Mesenchymal stem cell (in vitro differentiated cells and primary cell): Measurements from ENCODE around the gene ALOX5AP.
A peak's percentile ranks its signal among the peaks of the same experiment; 100 is the strongest.

ENCODE experiments used
- DNase-seq: peaks from one replicate; pipeline ENCODE4 v3.0.0-alpha.2; 2013
- H2AFZ ChIP-seq: one replicate; pipeline ENCODE4 v1.6.1; 2013; ENCODE audit warnings: low read depth, mild to moderate bottlenecking, control low read depth, inconsistent platforms, low read length, moderate library complexity
- H2AK5ac ChIP-seq: 2 replicates; pipeline ENCODE4 v1.6.1; 2013; ENCODE audit warnings: low read length, moderate library complexity, mild to moderate bottlenecking, inconsistent platforms; ENCODE audit not compliant: severe bottlenecking
- H2BK120ac ChIP-seq: one replicate; pipeline ENCODE4 v1.6.1; 2013; ENCODE audit warnings: low read depth, mild to moderate bottlenecking, inconsistent platforms, low read length, moderate library complexity
- H2BK12ac ChIP-seq, 2 experiments: one replicate each; pipeline ENCODE4 v1.6.1; 2013; ENCODE audit warnings: inconsistent platforms in 2 of 2, low read length in 2 of 2, mild to moderate bottlenecking in 2 of 2, moderate library complexity in 2 of 2, control low read depth in 1 of 2
- H2BK15ac ChIP-seq: one replicate; pipeline ENCODE4 v1.6.1; 2013; ENCODE audit warnings: mild to moderate bottlenecking, low read depth, inconsistent platforms; ENCODE audit not compliant: poor library complexity, severe bottlenecking
- H2BK5ac ChIP-seq: 2 replicates; pipeline ENCODE4 v1.6.1; 2013; ENCODE audit warnings: low read depth, mild to moderate bottlenecking, low read length, control low read depth, inconsistent platforms; ENCODE audit not compliant: poor library complexity, severe bottlenecking
- H3K14ac ChIP-seq, 2 experiments: one replicate each; pipeline ENCODE4 v1.6.1; 2013; ENCODE audit warnings: inconsistent platforms in 2 of 2, low read length in 2 of 2, control low read depth in 1 of 2, mild to moderate bottlenecking in 1 of 2, moderate library complexity in 1 of 2
- H3K18ac ChIP-seq, 2 experiments: one replicate each; pipeline ENCODE4 v1.6.1; 2013; ENCODE audit warnings: inconsistent platforms in 2 of 2, low read length in 2 of 2, control low read depth in 1 of 2, low read depth in 1 of 2, mild to moderate bottlenecking in 1 of 2
- H3K23ac ChIP-seq, 2 experiments: one replicate each; pipeline ENCODE4 v1.6.1; 2013; ENCODE audit warnings: inconsistent platforms in 2 of 2, low read length in 2 of 2, mild to moderate bottlenecking in 2 of 2, moderate library complexity in 2 of 2, control low read depth in 1 of 2
- H3K27ac ChIP-seq: 2 replicates; pipeline ENCODE4 v1.5.1; 2013; ENCODE audit warnings: mild to moderate bottlenecking, moderate library complexity, low read length, control low read depth, inconsistent platforms; ENCODE audit not compliant: poor library complexity, severe bottlenecking
- H3K27me3 ChIP-seq, 2 experiments: 2 replicates each; pipeline versions ENCODE4 v1.6.1 to v1.7.0; 2013; ENCODE audit warnings: low read length in 2 of 2, mild to moderate bottlenecking in 2 of 2, moderate library complexity in 2 of 2, control low read depth in 1 of 2, inconsistent platforms in 1 of 2; ENCODE audit not compliant: control insufficient read depth in 1 of 2, insufficient read depth in 1 of 2
- H3K36me3 ChIP-seq, 2 experiments: 2 replicates each; pipeline versions ENCODE4 v1.6.1 to v1.7.0; 2013; ENCODE audit warnings: low read length in 2 of 2, control low read depth in 1 of 2, inconsistent platforms in 1 of 2, low read depth in 1 of 2, mild to moderate bottlenecking in 1 of 2; ENCODE audit not compliant: insufficient read depth in 2 of 2, control insufficient read depth in 1 of 2
- H3K4ac ChIP-seq, 2 experiments: one replicate each; pipeline ENCODE4 v1.6.1; 2013; ENCODE audit warnings: inconsistent platforms in 2 of 2, low read length in 2 of 2, mild to moderate bottlenecking in 2 of 2, moderate library complexity in 2 of 2, control low read depth in 1 of 2, low read depth in 1 of 2
- H3K4me1 ChIP-seq: 2 replicates; pipeline ENCODE4 v1.6.1; 2013; ENCODE audit warnings: low read depth, low read length, control low read depth; ENCODE audit not compliant: control insufficient read depth, insufficient read depth
- H3K4me2 ChIP-seq: 2 replicates; pipeline ENCODE4 v1.6.1; 2013; ENCODE audit warnings: low read length, mild to moderate bottlenecking, inconsistent platforms; ENCODE audit not compliant: poor library complexity, severe bottlenecking
- H3K4me3 ChIP-seq, 2 experiments: 2 replicates each; pipeline versions ENCODE4 v1.5.1 to v1.7.0; 2013; ENCODE audit warnings: low read length in 2 of 2, mild to moderate bottlenecking in 2 of 2, control low read depth in 1 of 2, low read depth in 1 of 2; ENCODE audit not compliant: insufficient read depth in 1 of 2
- H3K79me1 ChIP-seq: replicated peaks from 2 replicates; pipeline ENCODE4 v1.6.1; 2013; ENCODE audit warnings: mild to moderate bottlenecking, control low read depth, low read length, inconsistent platforms; ENCODE audit not compliant: poor library complexity, severe bottlenecking
- H3K9ac ChIP-seq: 2 replicates; pipeline ENCODE4 v1.7.0; 2013; ENCODE audit warnings: mild to moderate bottlenecking, low read length, moderate library complexity
- H3K9me3 ChIP-seq: 2 replicates; pipeline ENCODE4 v1.7.0; 2013; ENCODE audit warnings: mild to moderate bottlenecking, low read length; ENCODE audit not compliant: control insufficient read depth
- H4K8ac ChIP-seq: one replicate; pipeline ENCODE4 v1.6.1; 2013; ENCODE audit warnings: inconsistent platforms, mild to moderate bottlenecking, low read length, moderate library complexity
- H4K91ac ChIP-seq: one replicate; pipeline ENCODE4 v1.6.1; 2013; ENCODE audit warnings: mild to moderate bottlenecking, low read length, inconsistent platforms
- WGBS: methylation state at CpG from one replicate; pipeline ENCODE4 v1.1.7; 2013; ENCODE audit warnings: mixed read lengths; 5-methylcytosine and 5-hydroxymethylcytosine counted together

ALOX5AP gene

DNA sequence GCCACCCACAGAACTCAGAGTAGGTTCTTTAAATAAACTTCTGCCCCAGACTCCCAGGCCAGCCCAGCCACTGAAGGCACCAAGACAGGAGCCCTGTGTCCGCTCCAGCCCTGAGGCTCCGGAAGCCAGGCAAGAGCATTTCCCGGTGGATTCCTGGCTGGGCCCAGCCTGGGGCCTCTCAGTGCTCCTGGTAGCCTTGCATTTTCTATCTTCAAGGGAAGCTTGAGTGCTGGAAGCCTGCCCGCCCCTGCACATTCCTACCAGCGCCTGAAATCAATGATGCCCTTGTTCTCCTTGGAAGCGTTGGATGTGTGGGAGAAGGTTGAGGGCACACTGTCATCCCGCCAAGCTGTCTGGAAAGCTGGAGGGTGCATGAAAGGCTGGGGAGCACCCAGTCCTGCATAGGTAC is 70.3 kb downstream of the ALOX5AP start:
- peak overlapping the region; percentile 6 to 76 for H3K4ac ChIP-seq
- H4K8ac ChIP-seq: peak overlapping the region; percentile 95
- H3K4me1 ChIP-seq: peaks cover 19% of the 10 kb centered on the region
- no peak for DNase-seq
- no peak overlapping the region for H2AFZ ChIP-seq
- H3K4me3 ChIP-seq: no peak overlapping the region
- peak overlapping the region; percentile 40 to 64 for H3K18ac ChIP-seq
- H3K79me1 ChIP-seq: no peaks in the 10 kb centered on the region
- no peak overlapping the region for H3K23ac ChIP-seq
- H3K9ac ChIP-seq: no peak overlapping the region
- H3K27ac ChIP-seq: no peak overlapping the region
- no peak overlapping the region for H3K14ac ChIP-seq
- peak overlapping the region; percentile 27 to 93 for H2BK12ac ChIP-seq
- H2AK5ac ChIP-seq: peak overlapping the region; percentile 66
- peak overlapping the region; percentile 54 for H2BK120ac ChIP-seq
- 77% methylated on average over 7 of the region's 7 CpGs for WGBS
- peak overlapping the region; percentile 93 for H2BK15ac ChIP-seq
- no peak overlapping the region for H2BK5ac ChIP-seq
- H3K4me2 ChIP-seq: no peak overlapping the region
- no peaks in the 10 kb centered on the region for H3K27me3 ChIP-seq
- H3K9me3 ChIP-seq: no peaks in the 10 kb centered on the region
- peak overlapping the region; percentile 85 for H4K91ac ChIP-seq
- H3K36me3 ChIP-seq: no peaks in the 10 kb centered on the region

DNA sequence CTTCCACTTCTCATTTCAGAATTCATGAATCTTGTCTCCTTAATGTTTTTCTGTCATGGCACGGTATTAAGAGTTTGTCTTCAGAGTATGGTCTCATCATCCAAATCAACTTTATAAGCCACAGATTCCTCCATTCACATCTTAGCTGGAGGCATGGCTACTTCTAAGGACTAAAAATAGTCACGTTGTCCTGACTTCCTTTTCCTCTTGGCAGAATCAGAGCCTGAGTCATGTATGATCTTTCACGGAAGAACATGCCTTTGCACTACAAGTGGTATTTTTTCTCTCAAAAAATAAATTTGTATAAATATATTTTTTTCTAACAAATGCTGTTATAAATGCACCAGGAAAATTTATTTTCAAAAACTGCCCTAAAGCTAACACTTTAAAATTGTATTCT is 71.4 kb downstream of the ALOX5AP start:
- Histone ChIP-seq H4K91ac (no peak overlapping the region), H4K8ac (no peak overlapping the region), H3K4me3 (no peak overlapping the region), H3K14ac (no peak overlapping the region), H3K4me2 (no peak overlapping the region), H3K4ac (no peak overlapping the region), H3K36me3 (no peaks in the 10 kb centered on the region), H2BK12ac (no peak overlapping the region), H3K4me1 (peaks cover 19% of the 10 kb centered on the region), H3K27me3 (no peaks in the 10 kb centered on the region), H2BK5ac (no peak overlapping the region), H3K9ac (peak overlapping the region; percentile 26), H2BK120ac (no peak overlapping the region), H3K27ac (no peak overlapping the region), H2AK5ac (no peak overlapping the region), H3K23ac (no peak overlapping the region), H3K79me1 (no peaks in the 10 kb centered on the region), H3K9me3 (no peaks in the 10 kb centered on the region), H2BK15ac (no peak overlapping the region), H3K18ac (no peak overlapping the region), H2AFZ (no peak overlapping the region)
- peak; percentile 84 for DNase-seq
- 32% methylated on average over 2 of the region's 3 CpGs for WGBS

DNA sequence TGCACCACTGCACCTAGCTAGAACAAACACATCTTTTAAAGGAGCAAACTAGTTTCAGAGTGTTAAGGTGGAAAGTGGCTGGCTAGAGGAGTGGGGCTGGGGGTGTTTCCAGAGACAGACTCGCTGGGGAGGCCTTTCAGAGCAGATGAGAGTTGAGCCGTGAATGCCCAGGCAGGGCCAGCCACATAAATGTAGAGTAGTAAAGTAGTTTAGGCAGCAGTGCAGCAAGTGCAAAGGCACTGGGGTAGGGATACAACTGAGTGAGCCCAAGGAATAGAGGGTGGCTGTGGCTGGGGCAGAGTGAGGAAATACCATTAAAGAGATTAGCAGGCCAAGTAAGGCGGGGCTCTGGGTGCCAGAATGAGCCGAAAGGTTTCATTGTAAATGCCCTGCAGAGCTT is 72.0 kb downstream of the ALOX5AP start:
- H2AK5ac ChIP-seq: peak overlapping the region; percentile 64
- H2BK5ac ChIP-seq: no peak overlapping the region
- peak overlapping the region; percentile 51 to 84 for H3K18ac ChIP-seq
- no peak overlapping the region for H3K27ac ChIP-seq
- H2BK12ac ChIP-seq: peak overlapping the region; percentile 27 to 69
- peak overlapping the region; percentile 26 for H3K9ac ChIP-seq
- DNase-seq: no peak
- no peaks in the 10 kb centered on the region for H3K36me3 ChIP-seq
- H4K91ac ChIP-seq: peak overlapping the region; percentile 88
- H3K4me3 ChIP-seq: no peak overlapping the region
- H3K14ac ChIP-seq: no peak overlapping the region
- H2BK120ac ChIP-seq: peak overlapping the region; percentile 11
- no peaks in the 10 kb centered on the region for H3K79me1 ChIP-seq
- H3K4me1 ChIP-seq: peaks cover 19% of the 10 kb centered on the region
- H4K8ac ChIP-seq: peak overlapping the region; percentile 10
- no peak overlapping the region for H3K4me2 ChIP-seq
- H3K9me3 ChIP-seq: no peaks in the 10 kb centered on the region
- H2AFZ ChIP-seq: no peak overlapping the region
- peak overlapping the region; percentile 83 for H2BK15ac ChIP-seq
- H3K23ac ChIP-seq: no peak overlapping the region
- H3K4ac ChIP-seq: peak overlapping the region; percentile 19 to 39
- H3K27me3 ChIP-seq: no peaks in the 10 kb centered on the region
- WGBS: 97% methylated on average over 4 of the region's 4 CpGs

DNA sequence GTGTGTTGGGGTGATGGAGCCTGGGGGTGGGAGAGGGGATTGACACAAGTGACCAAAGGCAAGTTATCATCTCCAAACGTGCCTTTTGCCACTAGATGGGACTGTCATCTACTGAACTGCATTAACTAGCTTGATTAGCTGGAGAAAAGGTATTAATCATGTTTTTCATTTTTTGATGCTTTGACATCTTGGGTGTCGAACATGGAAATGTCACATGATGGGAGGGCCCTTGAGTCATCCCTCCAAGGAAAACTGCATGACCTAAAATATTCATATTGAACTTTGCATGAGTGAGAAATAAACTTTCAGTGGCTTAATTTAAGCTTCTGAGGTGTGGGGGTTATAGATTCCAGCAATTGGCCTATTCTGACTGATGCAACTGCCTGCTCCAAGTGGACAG is 73.3 kb downstream of the ALOX5AP start:
- Histone ChIP-seq H2BK12ac (peak overlapping the region; percentile 0 to 85), H3K4me3 (no peak overlapping the region), H3K4ac (no peak overlapping the region), H3K79me1 (no peaks in the 10 kb centered on the region), H3K9ac (peak overlapping the region; percentile 33), H3K27me3 (no peaks in the 10 kb centered on the region), H3K27ac (no peak overlapping the region), H3K9me3 (no peaks in the 10 kb centered on the region), H4K91ac (no peak overlapping the region), H3K36me3 (no peaks in the 10 kb centered on the region), H2AK5ac (no peak overlapping the region), H3K18ac (peak overlapping the region; percentile 28 to 37), H2BK15ac (no peak overlapping the region), H3K4me2 (no peak overlapping the region), H2AFZ (no peak overlapping the region), H4K8ac (peak overlapping the region; percentile 86), H2BK120ac (no peak overlapping the region), H2BK5ac (no peak overlapping the region), H3K4me1 (peaks cover 12% of the 10 kb centered on the region), H3K23ac (no peak overlapping the region), H3K14ac (no peak overlapping the region)
- WGBS: 88% methylated on average over 2 of the region's 2 CpGs
- DNase-seq: no peak
